Keratinocyte (primary cell): Measurements from ENCODE around the gene USP16.

Experiments
- CTCF ChIP-seq, 3 experiments: IDR thresholded peaks in 1 of 3; conservative IDR thresholded peaks in 1 of 3; optimal IDR thresholded peaks in 1 of 3; 2 replicates in 2 of 3; 3 replicates in 1 of 3; pipeline versions ENCODE3 to v1.5.1; 2011; ENCODE audit warnings: low read length in 3 of 3, mild to moderate bottlenecking in 3 of 3, moderate library complexity in 2 of 3, control low read depth in 1 of 3, inconsistent platforms in 1 of 3; ENCODE audit not compliant: insufficient read depth in 2 of 3; ENCODE audit errors: extremely low read depth in 1 of 3
- EZH2 ChIP-seq: IDR thresholded peaks from one replicate; pipeline ENCODE4 v1.6.1; 2012; ENCODE audit warnings: inconsistent platforms, mild to moderate bottlenecking, low read length, moderate library complexity

GRCh38 chr21:28986677-28987076 is 37.8 kb upstream of the USP16 start:
- TF ChIP-seq CTCF (optimal IDR thresholded peaks at IDR 0.05 in 1 of 3, IDR thresholded peaks at IDR 0.05 in 1 of 3, conservative IDR thresholded peaks at IDR 0.05 in 1 of 3; ENCODE audit: extremely low read depth in 1 of 3, insufficient read depth in 2 of 3, low read length in 3 of 3), result no peak
- no peak for TF ChIP-seq EZH2
